HCT116 (cell line): ENCODE data around the gene HTR7.

ENCODE experiments used
- ATF3 ChIP-seq: IDR thresholded peaks from 2 replicates; pipeline ENCODE4 v1.6.1; 2012
- CTCF ChIP-seq, 3 experiments: fragments of 200-600 bp in 1 of 3; sonication (generic) in 1 of 3; IDR thresholded peaks in 2 of 3; conservative IDR thresholded peaks in 1 of 3; 2 replicates each; pipeline ENCODE4 v1.5.1; 2012 to 2017; ENCODE audit warnings: low read depth in 2 of 3, low read length in 2 of 3, antibody characterized with exemption in 1 of 3, borderline replicate concordance in 1 of 3, control low read depth in 1 of 3, mild to moderate bottlenecking in 1 of 3, mixed read lengths in 1 of 3, mixed run types in 1 of 3, moderate library complexity in 1 of 3; ENCODE audit not compliant: insufficient read depth in 1 of 3
- EZH2 ChIP-seq: fragments of 200-600 bp; sonication (generic); IDR thresholded peaks from 2 replicates; pipeline ENCODE4 v1.6.1; 2017; ENCODE audit warnings: antibody characterized with exemption, mixed run types
- EZH2phosphoT487 ChIP-seq: fragments of 200-600 bp; IDR thresholded peaks from 2 replicates; pipeline ENCODE4 v1.6.1; 2018; ENCODE audit warnings: antibody characterized with exemption, borderline replicate concordance
- FOSL1 ChIP-seq: IDR thresholded peaks from 2 replicates; pipeline ENCODE4 v1.6.1; 2012; ENCODE audit warnings: low read depth
- JUND ChIP-seq: IDR thresholded peaks from 2 replicates; pipeline ENCODE4 v1.6.1; 2012
- MAX ChIP-seq: IDR thresholded peaks from 2 replicates; pipeline ENCODE4 v1.6.1; 2012
- POLR2A ChIP-seq: IDR thresholded peaks from 2 replicates; pipeline ENCODE4 v1.7.0; 2011; ENCODE audit warnings: borderline replicate concordance; ENCODE audit not compliant: insufficient read depth, insufficient read length; ENCODE audit errors: extremely low read depth
- POLR2AphosphoS5 ChIP-seq: IDR thresholded peaks from 2 replicates; pipeline ENCODE4 v1.6.1; 2011; ENCODE audit warnings: mild to moderate bottlenecking, low read depth, low read length, moderate library complexity
- REST ChIP-seq: IDR thresholded peaks from 2 replicates; pipeline ENCODE4 v1.6.1; 2012; ENCODE audit warnings: low read depth
- ZFX ChIP-seq: fragments of 450-650 bp; IDR thresholded peaks from 2 replicates; pipeline ENCODE4 v1.6.1; 2017
- ZNF274 ChIP-seq: fragments of 200-500 bp; sonication (Bioruptor generic); IDR thresholded peaks from 2 replicates; pipeline ENCODE4 v1.6.1; 2014; ENCODE audit warnings: mild to moderate bottlenecking, low read depth, low read length, inconsistent platforms

- TF ChIP-seq EZH2 (no peak), CTCF (IDR thresholded peaks at IDR 0.05 in 2 of 3, conservative IDR thresholded peaks at IDR 0.05 in 1 of 3; ENCODE audit: borderline replicate concordance in 1 of 3, insufficient read depth in 1 of 3, low read depth in 2 of 3, low read length in 2 of 3) (no peak), POLR2A (no peak), JUND (no peak), ATF3 (no peak), REST (no peak), FOSL1 (no peak), POLR2AphosphoS5 (no peak), ZNF274 (no peak), EZH2phosphoT487 (no peak), MAX (no peak), ZFX (no peak)
Measured at GRCh38 chr10:90866050-90866598, 8.3 kb upstream of the HTR7 start.
